H9 (cell line): Measurements from ENCODE around the gene CYBB. TPM values are rescaled to one million over a fixed set of nuclear protein-coding genes. Genes with fewer than 3 reads are reported as not detected.

Experiments used
- DNase-seq: peaks from one replicate; pipeline ENCODE4 v3.0.0-alpha.2; 2017
- H2AFZ ChIP-seq: one replicate; pipeline ENCODE4 v1.6.1; 2013; ENCODE audit warnings: mild to moderate bottlenecking, low read length, control low read depth, moderate library complexity
- H2AK5ac ChIP-seq: 2 replicates; pipeline ENCODE4 v1.6.1; 2013; ENCODE audit warnings: low read length, control low read depth, mixed read lengths; ENCODE audit not compliant: insufficient read length
- H2BK120ac ChIP-seq: one replicate; pipeline ENCODE4 v1.6.1; 2013; ENCODE audit warnings: low read depth, mild to moderate bottlenecking, low read length, control low read depth, inconsistent platforms; ENCODE audit not compliant: poor library complexity, severe bottlenecking
- H2BK12ac ChIP-seq: 2 replicates; pipeline ENCODE4 v1.6.1; 2013; ENCODE audit warnings: low read length, control low read depth, mixed read lengths, low read depth; ENCODE audit not compliant: insufficient read length
- H2BK15ac ChIP-seq: 2 replicates; pipeline ENCODE4 v1.6.1; 2013; ENCODE audit warnings: low read depth, low read length, control low read depth
- H2BK20ac ChIP-seq: one replicate; pipeline ENCODE4 v1.6.1; 2013; ENCODE audit warnings: low read depth, mild to moderate bottlenecking, low read length, control low read depth, inconsistent platforms; ENCODE audit not compliant: poor library complexity, severe bottlenecking
- H2BK5ac ChIP-seq: 2 replicates; pipeline ENCODE4 v1.6.1; 2013; ENCODE audit warnings: low read length, control low read depth, mixed read lengths; ENCODE audit not compliant: insufficient read length
- H3K14ac ChIP-seq: 2 replicates; pipeline ENCODE4 v1.6.1; 2013; ENCODE audit warnings: low read length, control low read depth; ENCODE audit not compliant: insufficient read depth
- H3K18ac ChIP-seq: 2 replicates; pipeline ENCODE4 v1.6.1; 2013; ENCODE audit warnings: low read depth, mild to moderate bottlenecking, mixed read lengths, low read length, control low read depth; ENCODE audit not compliant: insufficient read length
- H3K23ac ChIP-seq: 2 replicates; pipeline ENCODE4 v1.6.1; 2013; ENCODE audit warnings: low read length, control low read depth, mixed read lengths, low read depth; ENCODE audit not compliant: insufficient read length
- H3K23me2 ChIP-seq: 2 replicates; pipeline ENCODE4 v1.6.1; 2013; ENCODE audit warnings: low read depth, mild to moderate bottlenecking, mixed read lengths, low read length, control low read depth; ENCODE audit not compliant: insufficient read length, poor library complexity, severe bottlenecking
- H3K27ac ChIP-seq: 2 replicates; pipeline ENCODE4 v1.5.1; 2013; ENCODE audit warnings: low read length, control low read depth, mixed read lengths, low read depth; ENCODE audit not compliant: insufficient read length
- H3K27me3 ChIP-seq: 2 replicates; pipeline ENCODE4 v1.6.1; 2013; ENCODE audit warnings: low read length, control low read depth, inconsistent platforms; ENCODE audit not compliant: insufficient read depth
- H3K4ac ChIP-seq: 2 replicates; pipeline ENCODE4 v1.6.1; 2013; ENCODE audit warnings: low read depth, mild to moderate bottlenecking, control low read depth, inconsistent platforms, low read length, moderate library complexity
- H3K4me1 ChIP-seq: 2 replicates; pipeline ENCODE4 v1.6.1; 2013; ENCODE audit warnings: low read length, control low read depth, inconsistent platforms; ENCODE audit not compliant: insufficient read depth
- H3K4me2 ChIP-seq: 2 replicates; pipeline ENCODE4 v1.6.1; 2013; ENCODE audit warnings: low read length, control low read depth, mixed read lengths; ENCODE audit not compliant: insufficient read length, insufficient read depth
- H3K56ac ChIP-seq: 2 replicates; pipeline ENCODE4 v1.6.1; 2013; ENCODE audit warnings: low read depth, mild to moderate bottlenecking, mixed read lengths, low read length, control low read depth; ENCODE audit not compliant: insufficient read length
- H3K79me1 ChIP-seq: 2 replicates; pipeline ENCODE4 v1.6.1; 2013; ENCODE audit warnings: low read depth, mild to moderate bottlenecking, moderate library complexity, low read length, control low read depth, inconsistent platforms; ENCODE audit not compliant: insufficient read depth, poor library complexity, severe bottlenecking
- H3K79me2 ChIP-seq: 2 replicates; pipeline ENCODE4 v1.6.1; 2013; ENCODE audit warnings: low read length, control low read depth, inconsistent platforms; ENCODE audit not compliant: insufficient read depth
- H3K9ac ChIP-seq: 2 replicates; pipeline ENCODE4 v1.6.1; 2013; ENCODE audit warnings: low read length, control low read depth, mixed read lengths; ENCODE audit not compliant: insufficient read length; ENCODE audit errors: extremely low read depth
- H3K9me3 ChIP-seq: one replicate; pipeline ENCODE4 v1.6.1; 2013; ENCODE audit warnings: low read depth, low read length, inconsistent platforms; ENCODE audit not compliant: control insufficient read depth
- H3T11ph ChIP-seq: one replicate; pipeline ENCODE4 v1.6.1; 2013; ENCODE audit warnings: mild to moderate bottlenecking, low read length, control low read depth, inconsistent platforms
- H4K20me1 ChIP-seq: one replicate; pipeline ENCODE4 v1.6.1; 2013; ENCODE audit not compliant: control insufficient read depth, insufficient read length, insufficient read depth
- H4K5ac ChIP-seq: 2 replicates; pipeline ENCODE4 v1.6.1; 2013; ENCODE audit warnings: low read depth, mild to moderate bottlenecking, mixed read lengths, low read length, control low read depth; ENCODE audit not compliant: insufficient read length
- H4K8ac ChIP-seq: replicated peaks from 2 replicates; pipeline ENCODE4 v1.6.1; 2013; ENCODE audit warnings: low read length, control low read depth, mixed read lengths, low read depth; ENCODE audit not compliant: insufficient read length
- H4K91ac ChIP-seq: 2 replicates; pipeline ENCODE4 v1.6.1; 2013; ENCODE audit warnings: low read depth, mild to moderate bottlenecking, moderate library complexity, mixed read lengths, low read length, control low read depth; ENCODE audit not compliant: insufficient read length
- H3K27ac Mint-ChIP-seq, 3 experiments: 2 replicates in 2 of 3; 3 replicates in 1 of 3; pipeline ENCODE4 v1.8.0; 2020 to 2021; ENCODE audit warnings: mixed read lengths in 3 of 3, mild to moderate bottlenecking in 1 of 3, moderate library complexity in 1 of 3
- H3K27me3 Mint-ChIP-seq: 2 replicates; pipeline ENCODE4 v1.8.0; 2021; ENCODE audit warnings: low read depth, mild to moderate bottlenecking, moderate library complexity, mixed read lengths
- H3K36me3 Mint-ChIP-seq, 3 experiments: 2 replicates in 2 of 3; 3 replicates in 1 of 3; pipeline ENCODE4 v1.8.0; 2020 to 2021; ENCODE audit warnings: low read depth in 3 of 3, mixed read lengths in 3 of 3; ENCODE audit not compliant: insufficient read depth in 1 of 3
- H3K4me1 Mint-ChIP-seq, 2 experiments: 2 replicates each; pipeline ENCODE4 v1.8.0; 2020; ENCODE audit warnings: mixed read lengths in 2 of 2
- H3K4me3 Mint-ChIP-seq, 2 experiments: 2 replicates in 1 of 2; 3 replicates in 1 of 2; pipeline ENCODE4 v1.8.0; 2020 to 2021; ENCODE audit warnings: mild to moderate bottlenecking in 2 of 2, mixed read lengths in 2 of 2, moderate library complexity in 1 of 2
- H3K9me3 Mint-ChIP-seq, 2 experiments: 2 replicates in 1 of 2; 3 replicates in 1 of 2; pipeline ENCODE4 v1.8.0; 2020; ENCODE audit warnings: mild to moderate bottlenecking in 2 of 2, mixed read lengths in 2 of 2, moderate library complexity in 1 of 2
- total RNA-seq: library from RNA; stranded (reverse); gene quantifications from 2 replicates; pipeline ENCODE4 v1.2.1, GENCODE V29; 2021
- TF ChIP-seq, protein P1 (sequence below): fragments of 200-600 bp; sonication (generic); conservative IDR thresholded peaks from 3 replicates; pipeline ENCODE4 v1.8.0; 2021; ENCODE audit warnings: antibody characterized with exemption, mild to moderate bottlenecking

CYBB gene
- total RNA-seq, 1 experiment from 2014 or later: 0.07 TPM

DNA sequence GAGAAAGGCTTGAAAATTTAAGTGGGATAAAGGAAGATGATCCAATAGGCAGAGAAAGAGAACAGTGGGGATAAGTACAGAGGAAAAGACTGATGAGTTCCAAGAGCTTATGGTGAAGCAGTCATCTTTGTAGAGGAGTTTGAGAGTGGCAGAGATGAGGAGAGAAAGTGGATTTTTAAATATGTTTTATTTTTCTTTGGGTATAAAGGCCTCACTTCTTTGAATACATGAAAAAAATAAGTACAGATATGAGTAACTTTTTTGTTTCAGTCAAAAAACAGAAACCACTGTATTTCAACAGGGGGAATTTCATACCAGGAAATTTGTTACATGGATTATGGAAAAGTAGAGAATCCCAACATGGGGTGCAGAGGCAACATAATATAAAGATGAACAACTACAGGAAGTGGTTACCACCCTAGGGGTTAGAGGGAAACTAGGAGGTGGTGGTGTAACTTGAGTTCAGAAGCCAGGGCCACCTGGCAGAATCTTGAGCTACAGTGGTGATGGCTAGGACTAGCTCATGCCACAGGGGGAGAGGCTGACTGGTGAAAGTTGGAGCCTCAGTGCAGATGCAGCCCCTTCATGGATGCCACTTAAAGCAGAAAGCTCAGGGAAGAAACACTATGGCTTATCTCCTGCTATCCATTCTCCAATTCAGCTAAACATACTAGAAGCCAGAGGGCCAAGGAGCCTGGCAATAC lies 3.4 kb upstream of the CYBB start:
- H4K5ac ChIP-seq: no peak overlapping the region
- Mint-ChIP-seq H3K27ac (no peak overlapping the region), H3K4me3 (no peak overlapping the region), H3K4me1 (no peaks in the 10 kb centered on the region), H3K9me3 (peaks cover 27 to 28% of the 10 kb centered on the region in 2 experiments), H3K36me3 (no peaks in the 10 kb centered on the region), H3K27me3 (no peaks in the 10 kb centered on the region)
- no peak overlapping the region for H3K4ac ChIP-seq
- H2AFZ ChIP-seq: no peak overlapping the region
- DNase-seq: no peak
- H2BK120ac ChIP-seq: no peak overlapping the region
- no peak overlapping the region for H3K9ac ChIP-seq
- H2BK12ac ChIP-seq: no peak overlapping the region
- H3K4me1 ChIP-seq: no peaks in the 10 kb centered on the region
- no peaks in the 10 kb centered on the region for H3K79me1 ChIP-seq
- H3K23ac ChIP-seq: no peak overlapping the region
- H4K8ac ChIP-seq: no peak overlapping the region
- no peak overlapping the region for H3T11ph ChIP-seq
- H3K79me2 ChIP-seq: no peaks in the 10 kb centered on the region
- H4K20me1 ChIP-seq: no peaks in the 10 kb centered on the region
- H3K9me3 ChIP-seq: no peaks in the 10 kb centered on the region
- no peaks in the 10 kb centered on the region for H3K27me3 ChIP-seq
- H3K14ac ChIP-seq: no peak overlapping the region
- H2AK5ac ChIP-seq: no peak overlapping the region
- no peak overlapping the region for H3K4me2 ChIP-seq
- no peak overlapping the region for H2BK5ac ChIP-seq
- no peak overlapping the region for H3K56ac ChIP-seq
- H2BK15ac ChIP-seq: no peak overlapping the region
- H3K23me2 ChIP-seq: no peaks in the 10 kb centered on the region
- H3K27ac ChIP-seq: no peak overlapping the region
- no peak overlapping the region for H3K18ac ChIP-seq
- no peak overlapping the region for H2BK20ac ChIP-seq
- TF ChIP-seq, protein P1, sequence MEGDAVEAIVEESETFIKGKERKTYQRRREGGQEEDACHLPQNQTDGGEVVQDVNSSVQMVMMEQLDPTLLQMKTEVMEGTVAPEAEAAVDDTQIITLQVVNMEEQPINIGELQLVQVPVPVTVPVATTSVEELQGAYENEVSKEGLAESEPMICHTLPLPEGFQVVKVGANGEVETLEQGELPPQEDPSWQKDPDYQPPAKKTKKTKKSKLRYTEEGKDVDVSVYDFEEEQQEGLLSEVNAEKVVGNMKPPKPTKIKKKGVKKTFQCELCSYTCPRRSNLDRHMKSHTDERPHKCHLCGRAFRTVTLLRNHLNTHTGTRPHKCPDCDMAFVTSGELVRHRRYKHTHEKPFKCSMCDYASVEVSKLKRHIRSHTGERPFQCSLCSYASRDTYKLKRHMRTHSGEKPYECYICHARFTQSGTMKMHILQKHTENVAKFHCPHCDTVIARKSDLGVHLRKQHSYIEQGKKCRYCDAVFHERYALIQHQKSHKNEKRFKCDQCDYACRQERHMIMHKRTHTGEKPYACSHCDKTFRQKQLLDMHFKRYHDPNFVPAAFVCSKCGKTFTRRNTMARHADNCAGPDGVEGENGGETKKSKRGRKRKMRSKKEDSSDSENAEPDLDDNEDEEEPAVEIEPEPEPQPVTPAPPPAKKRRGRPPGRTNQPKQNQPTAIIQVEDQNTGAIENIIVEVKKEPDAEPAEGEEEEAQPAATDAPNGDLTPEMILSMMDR: no peak
- no peak overlapping the region for H4K91ac ChIP-seq
